Heart right ventricle (tissue), 16 donors: Measurements from ENCODE around the gene BBC3. TPM values are rescaled to one million over a fixed set of nuclear protein-coding genes. Genes with fewer than 3 reads are reported as not detected.
A peak's percentile ranks its signal among the peaks of the same experiment; 100 is the strongest.
"Not testable (repeated sequence)": the region's sequence is repeated elsewhere in the genome, so short reads cannot be mapped to it uniquely, and the experiment has no call there.

Experiments used
- ATAC-seq, 8 donors: fragments of 200-7000 bp; cut with Tn5 transposase; one replicate each; pipeline ENCODE4 v1.9.1; 2020; ENCODE audit warnings: mild to moderate bottlenecking in 8 of 8, moderate library complexity in 8 of 8, moderate number of reproducible peaks in 1 of 8
- DNase-seq, 2 donors: peaks; one replicate each; pipeline ENCODE4 v3.0.0-alpha.2; 2020
- H3K27ac ChIP-seq, 10 donors: fragments of 200-600 bp; sonication (generic) in 2 of 10; one replicate each; pipeline versions ENCODE4 v1.5.0 to v1.8.0; 2020 to 2022; ENCODE audit warnings: mild to moderate bottlenecking in 3 of 10
- H3K27me3 ChIP-seq, 7 donors: fragments of 200-600 bp; one replicate each; pipeline ENCODE4 v1.8.0; 2021 to 2022; ENCODE audit warnings: mild to moderate bottlenecking in 2 of 7
- H3K36me3 ChIP-seq, 9 donors: fragments of 200-600 bp; sonication (generic) in 1 of 9; one replicate each; pipeline versions ENCODE4 v1.5.0 to v1.8.0; 2020 to 2022; ENCODE audit warnings: mild to moderate bottlenecking in 2 of 9
- H3K4me1 ChIP-seq, 9 donors: fragments of 200-600 bp; sonication (generic) in 1 of 9; one replicate each; pipeline versions ENCODE4 v1.5.0 to v1.8.0; 2020 to 2022; ENCODE audit warnings: mild to moderate bottlenecking in 4 of 9
- H3K4me3 ChIP-seq, 10 donors: fragments of 200-600 bp; sonication (generic) in 2 of 10; one replicate each; pipeline versions ENCODE4 v1.5.0 to v1.8.0; 2020 to 2022; ENCODE audit warnings: mild to moderate bottlenecking in 7 of 10, moderate library complexity in 2 of 10
- H3K9me3 ChIP-seq, 11 donors: fragments of 200-600 bp in 10 of 11; sonication (generic) in 2 of 11; one replicate each; pipeline versions ENCODE4 v1.5.0 to v1.8.0; 2013 to 2022; ENCODE audit warnings: mild to moderate bottlenecking in 2 of 11, control low read depth in 1 of 11, moderate library complexity in 1 of 11
- WGBS, 2 donors: extraction: QIAGEN DNeasy Blood & Tissue Kit; methylation state at CpG; one replicate each; pipeline ENCODE4 v1.1.7; 2013; ENCODE audit warnings: inconsistent platforms in 1 of 2; 5-methylcytosine and 5-hydroxymethylcytosine counted together
- intact Hi-C, 10 donors: fragments of 100-400 bp; cut with DNase I; formaldehyde crosslinking; loops; one replicate each; pipeline versions ENCODE4 v1.11.1 to v1.14.2; 2022
- long read RNA-seq, 3 donors: library from polyadenylated mRNA; unstranded; transcript quantifications; one replicate each; pipeline ENCODE4 v2.0.0, GENCODE V29; 2020 to 2021
- polyA plus RNA-seq, 2 donors: library from polyadenylated mRNA; stranded (reverse); fragments of 200-250 nt; gene quantifications; one replicate each; pipeline ENCODE4 v1.2.3, GENCODE V29; 2013
- total RNA-seq, 10 donors: library from RNA; stranded (reverse); fragmentation: NEBNext Ultra II Directional in 3 of 10; extraction: Animal tissue kit (Norgen Biotek cat#: 25700) in 3 of 10; gene quantifications; one replicate each; pipeline versions ENCODE4 v1.2.1 to v1.2.4, GENCODE V29; 2021 to 2023
- TF ChIP-seq, protein P1 (sequence below), 9 donors: fragments of 200-600 bp; sonication (generic) in 2 of 9; IDR thresholded peaks; one replicate each; pipeline versions ENCODE4 v1.5.0 to v1.8.0; 2021 to 2022; ENCODE audit warnings: antibody characterized with exemption in 9 of 9, mild to moderate bottlenecking in 5 of 9, moderate library complexity in 1 of 9
- donor health status: Arrhythmogenic right ventricular cardiomyopathy.
- donor health status: ischemic (EF 13 %, LVEDD 7.1; RV severe dilation, severe dysfunction).
- donor health status: healthy with polysubstance abuse.
- donor health status: DM: no; HTN: yes; CAD: no.
- donor health status: DM: no; HTN: no; CAD: no.
- donor health status: ischemic (EF 25% LVEDD 6.9; RV normal size, moderate dysfunction).
- donor health status: ischemic (EF 25% LVEDD 5.7; RV mildly dilated, moderate dysfunction).
- donor health status: healthy.
- donor health status: DM: yes; HTN: yes; CAD: no.
- donor health status: Ischemic cardiomyopathy.
- donor health status: ischemic (EF 35%, LVEDD 5.7; RV mildly dilated, moderate dysfunction).
- donor health status: nonischemic (EF 11% LVEDD 7.7; RV severe dilation, severe dysfunction).
- donor health status: DM: yes; HTN: yes; CAD: no.
- donor health status: PGD.
- donor health status: ischemic (EF 29% LVEDD 5.4; RV normal size, mild dysfunction).
- donor health status: nonischemic (EF 23%, LVEDD 6.1; RV moderate dilation, normal function).

BBC3 gene, protein sequence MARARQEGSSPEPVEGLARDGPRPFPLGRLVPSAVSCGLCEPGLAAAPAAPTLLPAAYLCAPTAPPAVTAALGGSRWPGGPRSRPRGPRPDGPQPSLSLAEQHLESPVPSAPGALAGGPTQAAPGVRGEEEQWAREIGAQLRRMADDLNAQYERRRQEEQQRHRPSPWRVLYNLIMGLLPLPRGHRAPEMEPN
- total RNA-seq = 1 to 10 TPM; 2.4 to 5.5 (median 3.5) TPM
- 1 to 10 TPM; 4.1 to 6.0 TPM for polyA plus RNA-seq
- long read RNA-seq, donor 1, partial matches to known transcripts = 1 of 5 reads
- long read RNA-seq, donor 1, other reads (novel, unspliced or antisense) = 0 of 5 reads
- long read RNA-seq, donor 2, partial matches to known transcripts = 0 of 5 reads
- long read RNA-seq, donor 2, other reads (novel, unspliced or antisense) = 1 of 5 reads
- long read RNA-seq, donor 3, partial matches to known transcripts = 0 of 1 reads
- long read RNA-seq, donor 3, other reads (novel, unspliced or antisense) = 0 of 1 reads

DNA sequence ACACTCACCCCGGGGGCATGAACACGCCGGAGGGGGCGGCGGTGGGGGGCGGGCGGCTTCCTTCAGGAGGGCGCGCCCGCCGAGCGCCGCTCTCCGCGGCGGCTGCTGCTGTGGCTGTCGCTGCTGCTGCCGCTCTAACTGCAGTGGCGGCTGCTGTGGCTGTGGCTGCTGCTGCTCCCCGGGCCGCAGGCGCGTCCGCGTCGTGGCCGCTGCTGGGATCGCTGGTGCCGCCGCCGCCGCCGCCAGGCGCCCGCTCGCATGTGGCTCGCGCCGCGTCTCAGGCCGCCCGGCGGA is at the start of gene BBC3:
TSS of gene BBC3 (minus strand) at position 279 of the 294 bp plus-strand sequence. CDS start 2,768 bp downstream, outside the sequence.
- ATAC-seq (no peak), DNase-seq (no peak)
- Histone ChIP-seq H3K4me1 (peaks cover 11 to 59% (median 37%) of the 10 kb centered on the region in 9 donors), H3K9me3 (no peaks in the 10 kb centered on the region), H3K27ac (peak within 1 kb of the TSS; percentile 68 to 100 (median 87)), H3K27me3 (no peaks in the 10 kb centered on the region), H3K36me3 (no peaks in the 10 kb centered on the region), H3K4me3 (peak within 1 kb of the TSS; percentile 89 to 100 (median 98))
- intact Hi-C loops = loop anchor here in 1 of 10 donors (10.0 kb wide), 1 partner anchor 216 kb away; the partner anchor contains the start of gene NPAS1
- WGBS, 2 donors = 0 to 1% methylated on average over 28 to 43 of the region's 43 CpGs
- TF ChIP-seq, protein P1, sequence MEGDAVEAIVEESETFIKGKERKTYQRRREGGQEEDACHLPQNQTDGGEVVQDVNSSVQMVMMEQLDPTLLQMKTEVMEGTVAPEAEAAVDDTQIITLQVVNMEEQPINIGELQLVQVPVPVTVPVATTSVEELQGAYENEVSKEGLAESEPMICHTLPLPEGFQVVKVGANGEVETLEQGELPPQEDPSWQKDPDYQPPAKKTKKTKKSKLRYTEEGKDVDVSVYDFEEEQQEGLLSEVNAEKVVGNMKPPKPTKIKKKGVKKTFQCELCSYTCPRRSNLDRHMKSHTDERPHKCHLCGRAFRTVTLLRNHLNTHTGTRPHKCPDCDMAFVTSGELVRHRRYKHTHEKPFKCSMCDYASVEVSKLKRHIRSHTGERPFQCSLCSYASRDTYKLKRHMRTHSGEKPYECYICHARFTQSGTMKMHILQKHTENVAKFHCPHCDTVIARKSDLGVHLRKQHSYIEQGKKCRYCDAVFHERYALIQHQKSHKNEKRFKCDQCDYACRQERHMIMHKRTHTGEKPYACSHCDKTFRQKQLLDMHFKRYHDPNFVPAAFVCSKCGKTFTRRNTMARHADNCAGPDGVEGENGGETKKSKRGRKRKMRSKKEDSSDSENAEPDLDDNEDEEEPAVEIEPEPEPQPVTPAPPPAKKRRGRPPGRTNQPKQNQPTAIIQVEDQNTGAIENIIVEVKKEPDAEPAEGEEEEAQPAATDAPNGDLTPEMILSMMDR (IDR thresholded peaks at IDR 0.05) = no peak

DNA sequence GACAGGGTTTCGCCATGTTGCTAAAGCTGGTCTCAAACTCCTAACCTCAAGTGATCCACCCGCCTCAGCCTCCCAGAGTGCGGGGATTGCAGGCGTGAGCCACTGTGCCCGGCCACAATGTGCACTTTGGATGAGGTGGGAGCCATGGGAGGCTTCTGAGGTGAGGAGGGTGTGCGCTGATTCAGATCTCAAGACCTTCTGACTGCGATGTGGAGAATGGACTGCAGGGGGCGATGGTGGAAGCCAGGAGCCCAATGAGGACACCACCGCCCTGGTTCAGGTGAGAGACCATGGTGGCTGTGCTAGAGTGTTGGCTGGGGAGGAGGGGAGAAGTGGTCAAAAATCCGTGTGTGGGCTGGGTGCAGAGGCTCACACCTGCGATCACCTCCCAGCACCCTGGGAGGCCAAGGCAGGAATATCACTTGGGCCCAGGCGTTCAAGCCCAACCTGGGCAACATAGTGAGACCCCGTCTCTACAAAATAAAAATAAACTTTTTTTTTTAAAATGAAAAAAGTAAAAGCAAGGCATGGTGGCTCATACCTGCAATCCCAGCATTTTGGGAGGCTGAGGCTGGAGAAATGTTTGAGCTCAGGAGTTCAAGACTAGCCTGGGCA is 49.3 kb upstream of the BBC3 start:
- intact Hi-C loops = loop anchor here in 2 of 10 donors (10.0 kb wide), 1 partner anchor 425 kb away; no protein-coding TSS in a partner anchor
- no peak overlapping the region for H3K4me3 ChIP-seq
- H3K4me1 ChIP-seq = peaks cover 4 to 49% (median 26%) of the 10 kb centered on the region in 9 donors
- H3K36me3 ChIP-seq = peaks cover 0 to 4% (median 0%) of the 10 kb centered on the region in 9 donors
- no peak overlapping the region for H3K27ac ChIP-seq
- ATAC-seq (no peak), DNase-seq (no peak)
- H3K9me3 ChIP-seq = no peaks in the 10 kb centered on the region
- TF ChIP-seq, protein P1 (IDR thresholded peaks at IDR 0.05) = peak in 7 of 9 donors; percentile 20 to 46 (median 30)
- 87 to 93% methylated on average over 13 of the region's 13 CpGs for WGBS, 2 donors
- no peaks in the 10 kb centered on the region for H3K27me3 ChIP-seq

- intact Hi-C loops, ATAC-seq, H3K9me3 ChIP-seq, DNase-seq, H3K27me3 ChIP-seq: not testable (repeated sequence)
- peak overlapping the region in 2 of 10 donors; percentile 12 to 78 for H3K4me3 ChIP-seq
- peak overlapping the region in 9 of 10 donors; percentile 76 to 99 (median 88) for H3K27ac ChIP-seq
- peaks cover 11 to 59% (median 42%) of the 10 kb centered on the region in 9 donors for H3K4me1 ChIP-seq
- 89 to 95% methylated on average over 3 of the region's 3 CpGs for WGBS, 2 donors
- H3K36me3 ChIP-seq = peaks cover 0 to 12% (median 0%) of the 10 kb centered on the region in 9 donors
Observed at GRCh38 chr19:47276513-47276912, 45.5 kb upstream of the BBC3 start.

DNA sequence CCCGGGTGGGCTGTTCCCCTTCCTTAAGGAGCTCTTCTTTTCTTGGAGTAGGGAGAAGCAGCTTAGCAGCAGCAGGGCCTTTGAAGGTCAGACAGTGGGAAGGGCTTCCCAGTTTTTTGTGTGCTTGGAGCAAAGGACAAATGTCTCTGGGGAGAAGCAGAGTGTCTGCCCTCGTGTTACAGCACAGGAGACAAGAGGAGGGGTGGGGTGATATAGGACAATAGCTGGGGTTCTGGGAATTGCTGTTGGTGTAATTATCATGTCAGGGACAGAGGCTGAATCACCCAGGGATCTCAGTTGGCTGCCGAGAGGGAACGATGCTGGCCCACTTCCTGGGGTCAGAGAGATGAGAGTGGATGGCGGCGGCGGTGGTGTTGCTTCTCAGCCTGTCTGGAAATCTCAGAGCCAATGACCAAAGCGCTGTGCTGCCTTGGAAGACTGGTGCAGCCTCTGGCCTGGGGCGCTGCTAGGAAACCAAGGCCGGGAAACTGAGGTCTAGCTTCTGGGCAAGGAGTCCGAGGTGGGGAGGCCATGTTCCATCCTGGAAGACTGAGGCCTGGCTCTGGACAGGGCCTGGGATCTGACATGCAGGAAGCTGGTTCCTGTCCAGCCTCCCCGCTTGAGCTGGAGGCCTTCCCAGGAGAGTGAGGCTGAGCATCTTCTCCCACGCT is 44.9 kb upstream of the BBC3 start:
- Histone ChIP-seq H3K9me3 (no peaks in the 10 kb centered on the region), H3K4me3 (peak overlapping the region in 7 of 10 donors; percentile 57 to 84 (median 78)), H3K4me1 (peaks cover 11 to 59% (median 42%) of the 10 kb centered on the region in 9 donors), H3K36me3 (peaks cover 0 to 14% (median 5%) of the 10 kb centered on the region in 9 donors), H3K27me3 (no peaks in the 10 kb centered on the region), H3K27ac (peak overlapping the region in 9 of 10 donors; percentile 71 to 99 (median 88))
- DNase-seq (peak; percentile 63 to 69), ATAC-seq (peak in 2 of 8 donors; percentile 0 to 8)
- 47 to 56% methylated on average over 13 of the region's 13 CpGs for whole genome bisulfite sequencing, 2 donors
- TF ChIP-seq, protein P1 (IDR thresholded peaks at IDR 0.05) = no peak
- intact Hi-C loops = no loop called here
